Neutrophil (primary cell): ENCODE measurements around the gene DHDDS.

Experiments
- H3K27ac ChIP-seq: fragments of 200-600 bp; sonication (generic); 2 replicates; pipeline ENCODE4 v1.5.1; 2016; ENCODE audit warnings: mild to moderate bottlenecking, moderate library complexity
- H3K27me3 ChIP-seq: fragments of 200-600 bp; sonication (generic); 2 replicates; pipeline ENCODE4 v1.6.0; 2016; ENCODE audit warnings: mild to moderate bottlenecking
- H3K36me3 ChIP-seq: fragments of 200-600 bp; sonication (generic); 2 replicates; pipeline ENCODE4 v1.5.1; 2017
- H3K4me1 ChIP-seq, 2 experiments: fragments of 200-600 bp in 1 of 2; sonication (generic) in 1 of 2; 1 replicate in 1 of 2; 2 replicates in 1 of 2; pipeline versions ENCODE4 v1.5.1 to v1.6.1; 2013 to 2016; ENCODE audit warnings: low read depth in 1 of 2, low read length in 1 of 2, mild to moderate bottlenecking in 1 of 2, moderate library complexity in 1 of 2; ENCODE audit not compliant: control insufficient read depth in 1 of 2, insufficient read depth in 1 of 2
- H3K4me3 ChIP-seq, 2 experiments: fragments of 200-600 bp in 1 of 2; sonication (generic) in 1 of 2; 1 replicate in 1 of 2; 2 replicates in 1 of 2; pipeline ENCODE4 v1.5.1; 2013 to 2016; ENCODE audit warnings: low read depth in 1 of 2, low read length in 1 of 2, mild to moderate bottlenecking in 1 of 2, moderate library complexity in 1 of 2
- H3K9me3 ChIP-seq: fragments of 200-600 bp; sonication (generic); 2 replicates; pipeline ENCODE4 v1.5.1; 2016
- TF ChIP-seq, protein P1 (sequence below): fragments of 200-600 bp; sonication (generic); IDR thresholded peaks from 2 replicates; pipeline ENCODE4 v1.5.1; 2016; ENCODE audit warnings: antibody characterized with exemption

The DHDDS gene

DNA sequence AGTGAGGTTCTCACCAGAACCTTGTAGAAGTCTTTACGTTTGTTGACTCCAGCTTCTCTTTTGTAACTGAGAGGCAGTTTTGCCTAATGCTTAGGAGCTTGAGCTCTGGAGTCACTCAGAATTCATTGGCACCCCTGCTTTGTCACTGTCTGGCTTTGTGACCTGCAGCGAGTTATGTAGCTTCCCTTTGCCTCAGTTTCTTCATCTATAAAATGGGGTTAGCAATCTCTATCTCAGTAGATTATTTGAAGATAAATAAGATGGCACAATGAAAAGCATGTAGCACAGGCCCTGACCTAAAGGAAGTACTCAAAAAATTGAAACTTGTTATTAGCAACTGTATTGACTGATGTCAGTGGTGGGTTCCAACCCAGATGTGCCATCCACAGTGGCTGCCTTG is 8.1 kb downstream of the DHDDS start:
- Histone ChIP-seq H3K4me3 (no peak overlapping the region), H3K27ac (no peak overlapping the region), H3K4me1 (no peaks in the 10 kb centered on the region), H3K9me3 (no peaks in the 10 kb centered on the region), H3K36me3 (peaks cover 83% of the 10 kb centered on the region), H3K27me3 (no peaks in the 10 kb centered on the region)
- TF ChIP-seq, protein P1, sequence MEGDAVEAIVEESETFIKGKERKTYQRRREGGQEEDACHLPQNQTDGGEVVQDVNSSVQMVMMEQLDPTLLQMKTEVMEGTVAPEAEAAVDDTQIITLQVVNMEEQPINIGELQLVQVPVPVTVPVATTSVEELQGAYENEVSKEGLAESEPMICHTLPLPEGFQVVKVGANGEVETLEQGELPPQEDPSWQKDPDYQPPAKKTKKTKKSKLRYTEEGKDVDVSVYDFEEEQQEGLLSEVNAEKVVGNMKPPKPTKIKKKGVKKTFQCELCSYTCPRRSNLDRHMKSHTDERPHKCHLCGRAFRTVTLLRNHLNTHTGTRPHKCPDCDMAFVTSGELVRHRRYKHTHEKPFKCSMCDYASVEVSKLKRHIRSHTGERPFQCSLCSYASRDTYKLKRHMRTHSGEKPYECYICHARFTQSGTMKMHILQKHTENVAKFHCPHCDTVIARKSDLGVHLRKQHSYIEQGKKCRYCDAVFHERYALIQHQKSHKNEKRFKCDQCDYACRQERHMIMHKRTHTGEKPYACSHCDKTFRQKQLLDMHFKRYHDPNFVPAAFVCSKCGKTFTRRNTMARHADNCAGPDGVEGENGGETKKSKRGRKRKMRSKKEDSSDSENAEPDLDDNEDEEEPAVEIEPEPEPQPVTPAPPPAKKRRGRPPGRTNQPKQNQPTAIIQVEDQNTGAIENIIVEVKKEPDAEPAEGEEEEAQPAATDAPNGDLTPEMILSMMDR = no peak

DNA sequence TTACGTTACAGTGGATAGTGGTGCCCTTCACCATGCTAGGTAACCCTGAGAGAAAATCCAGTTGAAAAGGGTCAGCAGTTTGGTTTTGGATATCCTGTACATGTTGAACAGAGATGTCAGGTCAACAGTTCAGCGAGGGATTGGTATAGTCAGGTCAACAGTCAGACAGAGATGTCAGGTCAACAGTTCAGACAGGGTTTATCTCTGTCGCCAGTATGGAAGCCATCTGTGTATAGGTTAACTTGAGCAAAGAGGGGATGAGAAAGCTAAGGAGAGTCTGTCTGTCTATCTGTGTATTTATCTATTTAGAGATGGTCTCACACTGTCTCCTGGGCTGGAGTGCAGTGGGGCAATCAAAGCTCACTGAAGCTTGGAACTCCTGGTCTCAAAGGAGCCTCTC is 17.7 kb downstream of the DHDDS start:
- no peaks in the 10 kb centered on the region for H3K27me3 ChIP-seq
- no peak overlapping the region for H3K27ac ChIP-seq
- H3K9me3 ChIP-seq = no peaks in the 10 kb centered on the region
- peaks cover 91% of the 10 kb centered on the region for H3K36me3 ChIP-seq
- H3K4me1 ChIP-seq = no peaks in the 10 kb centered on the region
- TF ChIP-seq, protein P1 = no peak
- H3K4me3 ChIP-seq = no peak overlapping the region

DNA sequence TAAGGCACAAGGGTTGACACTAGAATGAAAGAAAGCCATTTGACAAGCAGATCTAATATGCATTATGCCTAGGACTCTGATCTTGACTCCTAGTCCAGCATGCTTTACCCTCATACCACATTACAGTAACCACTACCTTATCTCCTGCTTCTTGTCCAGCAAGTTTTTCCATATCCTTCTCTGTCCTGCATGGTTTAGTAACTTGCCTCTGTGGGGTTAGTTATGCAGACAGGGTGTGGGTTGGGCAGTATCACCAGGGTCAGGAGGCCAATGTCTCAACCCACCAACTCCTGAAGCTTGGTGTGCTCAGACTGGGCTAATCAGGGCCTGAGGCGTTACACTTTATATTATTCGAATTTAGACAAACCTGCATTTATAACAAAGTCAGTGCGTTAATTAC is 18.8 kb downstream of the DHDDS start:
- Histone ChIP-seq H3K27ac (no peak overlapping the region), H3K36me3 (peaks cover 93% of the 10 kb centered on the region), H3K27me3 (no peaks in the 10 kb centered on the region), H3K4me3 (no peak overlapping the region), H3K4me1 (no peaks in the 10 kb centered on the region), H3K9me3 (no peaks in the 10 kb centered on the region)
- TF ChIP-seq, protein P1 = no peak

DNA sequence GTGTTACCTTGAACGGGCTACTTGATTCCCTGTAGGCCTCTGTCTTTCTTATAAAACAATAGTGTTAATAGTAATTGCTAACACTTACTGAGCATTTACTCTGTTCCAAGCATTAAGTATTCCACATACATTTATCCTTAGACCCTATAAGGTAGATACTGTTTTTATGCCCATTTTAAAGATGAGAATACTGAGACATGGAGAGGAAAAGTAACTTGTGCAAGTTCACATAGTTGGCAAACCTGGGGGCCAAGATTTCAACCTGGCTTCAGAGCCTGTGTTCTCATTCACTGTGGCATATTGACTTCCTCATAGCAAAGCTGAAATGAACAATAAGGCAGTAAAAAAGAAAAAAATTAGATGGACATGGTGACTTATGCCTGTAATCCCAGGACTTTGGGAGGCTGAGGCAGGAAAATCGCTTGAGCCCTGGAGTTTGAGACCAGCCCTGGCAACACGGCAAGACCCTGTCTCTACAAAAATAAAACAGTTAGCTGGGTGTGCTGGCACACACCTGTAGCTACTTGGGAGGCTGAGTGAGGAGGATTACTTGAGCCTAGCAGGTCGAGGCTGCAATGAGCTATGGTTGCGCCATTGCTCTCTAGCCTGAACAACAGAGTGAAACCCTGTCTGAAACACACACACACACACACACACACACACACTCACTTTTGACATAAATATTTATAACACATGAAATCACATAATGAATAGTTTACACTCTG is 20.5 kb downstream of the DHDDS start:
- TF ChIP-seq, protein P1 = no peak
- peaks cover 90% of the 10 kb centered on the region for H3K36me3 ChIP-seq
- no peak overlapping the region for H3K4me3 ChIP-seq
- no peaks in the 10 kb centered on the region for H3K4me1 ChIP-seq
- H3K27ac ChIP-seq = no peak overlapping the region
- no peaks in the 10 kb centered on the region for H3K27me3 ChIP-seq
- H3K9me3 ChIP-seq = no peaks in the 10 kb centered on the region

DNA sequence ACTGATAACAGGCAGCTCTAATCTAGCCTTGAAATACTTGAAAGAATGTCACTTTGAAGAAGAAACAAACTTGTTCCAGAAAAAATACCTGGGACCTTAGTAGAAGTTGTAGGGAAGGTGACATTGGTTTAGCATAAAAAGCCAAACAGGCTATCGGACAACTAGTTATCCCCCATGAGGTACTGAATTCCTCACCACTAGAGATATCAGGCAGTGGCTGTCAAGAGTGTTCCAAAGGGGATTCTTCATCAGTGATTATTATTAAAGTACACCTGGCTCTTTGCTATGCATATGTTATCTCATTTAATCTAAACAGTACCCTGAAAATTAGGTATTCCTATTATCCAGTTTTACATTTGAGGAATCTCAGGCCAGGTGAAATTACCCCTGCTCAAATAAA is 27.0 kb downstream of the DHDDS start:
- Histone ChIP-seq H3K27ac (peak overlapping the region; percentile 6), H3K4me3 (no peak overlapping the region), H3K9me3 (no peaks in the 10 kb centered on the region), H3K27me3 (no peaks in the 10 kb centered on the region), H3K36me3 (peaks cover 85% of the 10 kb centered on the region), H3K4me1 (no peaks in the 10 kb centered on the region)
- TF ChIP-seq, protein P1 = no peak
